Uterus (tissue), 2 donors: ENCODE data around the gene SOX30.

Experiments used
- POLR2A ChIP-seq, 2 donors: fragments of 450-650 bp; IDR thresholded peaks; one replicate each; pipeline ENCODE4 v1.6.1; 2016; ENCODE audit warnings: antibody characterized with exemption in 2 of 2, mild to moderate bottlenecking in 1 of 2, moderate library complexity in 1 of 2
- TF ChIP-seq, protein P1 (sequence below), 4 experiments: fragments of 200-600 bp in 2 of 4; fragments of 450-650 bp in 2 of 4; sonication (generic) in 2 of 4; IDR thresholded peaks; one replicate each; pipeline ENCODE4 v1.5.1; 2016 to 2019; ENCODE audit warnings: antibody characterized with exemption in 4 of 4, mild to moderate bottlenecking in 2 of 4, moderate library complexity in 1 of 4

GRCh38 chr5:157593052-157593757 lies 59.0 kb downstream of the SOX30 start:
- TF ChIP-seq, protein P1, sequence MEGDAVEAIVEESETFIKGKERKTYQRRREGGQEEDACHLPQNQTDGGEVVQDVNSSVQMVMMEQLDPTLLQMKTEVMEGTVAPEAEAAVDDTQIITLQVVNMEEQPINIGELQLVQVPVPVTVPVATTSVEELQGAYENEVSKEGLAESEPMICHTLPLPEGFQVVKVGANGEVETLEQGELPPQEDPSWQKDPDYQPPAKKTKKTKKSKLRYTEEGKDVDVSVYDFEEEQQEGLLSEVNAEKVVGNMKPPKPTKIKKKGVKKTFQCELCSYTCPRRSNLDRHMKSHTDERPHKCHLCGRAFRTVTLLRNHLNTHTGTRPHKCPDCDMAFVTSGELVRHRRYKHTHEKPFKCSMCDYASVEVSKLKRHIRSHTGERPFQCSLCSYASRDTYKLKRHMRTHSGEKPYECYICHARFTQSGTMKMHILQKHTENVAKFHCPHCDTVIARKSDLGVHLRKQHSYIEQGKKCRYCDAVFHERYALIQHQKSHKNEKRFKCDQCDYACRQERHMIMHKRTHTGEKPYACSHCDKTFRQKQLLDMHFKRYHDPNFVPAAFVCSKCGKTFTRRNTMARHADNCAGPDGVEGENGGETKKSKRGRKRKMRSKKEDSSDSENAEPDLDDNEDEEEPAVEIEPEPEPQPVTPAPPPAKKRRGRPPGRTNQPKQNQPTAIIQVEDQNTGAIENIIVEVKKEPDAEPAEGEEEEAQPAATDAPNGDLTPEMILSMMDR (IDR thresholded peaks at IDR 0.05): no peak
- TF ChIP-seq POLR2A (IDR thresholded peaks at IDR 0.05): no peak
